NB4 (cell line): ENCODE measurements around the gene LRRC1.

Source experiments
- CTCF ChIP-seq: IDR thresholded peaks from one replicate; pipeline ENCODE4 v1.5.1; 2012; ENCODE audit warnings: low read depth, low read length
- MAX ChIP-seq: IDR thresholded peaks from 2 replicates; pipeline ENCODE4 v1.6.1; 2011; ENCODE audit warnings: low read depth, low read length
- MYC ChIP-seq: IDR thresholded peaks from 2 replicates; pipeline ENCODE4 v1.6.1; 2011; ENCODE audit warnings: low read depth, low read length
- POLR2A ChIP-seq: IDR thresholded peaks from 2 replicates; pipeline ENCODE4 v1.6.1; 2011; ENCODE audit warnings: mild to moderate bottlenecking; ENCODE audit not compliant: insufficient read length; ENCODE audit errors: extremely low read depth

- TF ChIP-seq CTCF, result no peak
- TF ChIP-seq POLR2A, result no peak
- no peak for TF ChIP-seq MAX
- no peak for TF ChIP-seq MYC
Observed at GRCh38 chr6:53869964-53870363, 75.2 kb downstream of the LRRC1 start.
